Activated CD4-positive, CD25-positive, alpha-beta regulatory T cell treated with anti-CD3 and anti-CD28 coated beads, Interleukin-2, amount 50 U/mL, for 24 hours (primary cell): ENCODE results near the gene WDFY4.

ENCODE experiments used
- ATAC-seq, 2 donors: fragments of 150-1000 bp; cut with Tn5 transposase; one replicate each; pipeline ENCODE4 v1.10.0; 2021; ENCODE audit warnings: mild to moderate bottlenecking in 1 of 2, moderate library complexity in 1 of 2

The WDFY4 gene

DNA sequence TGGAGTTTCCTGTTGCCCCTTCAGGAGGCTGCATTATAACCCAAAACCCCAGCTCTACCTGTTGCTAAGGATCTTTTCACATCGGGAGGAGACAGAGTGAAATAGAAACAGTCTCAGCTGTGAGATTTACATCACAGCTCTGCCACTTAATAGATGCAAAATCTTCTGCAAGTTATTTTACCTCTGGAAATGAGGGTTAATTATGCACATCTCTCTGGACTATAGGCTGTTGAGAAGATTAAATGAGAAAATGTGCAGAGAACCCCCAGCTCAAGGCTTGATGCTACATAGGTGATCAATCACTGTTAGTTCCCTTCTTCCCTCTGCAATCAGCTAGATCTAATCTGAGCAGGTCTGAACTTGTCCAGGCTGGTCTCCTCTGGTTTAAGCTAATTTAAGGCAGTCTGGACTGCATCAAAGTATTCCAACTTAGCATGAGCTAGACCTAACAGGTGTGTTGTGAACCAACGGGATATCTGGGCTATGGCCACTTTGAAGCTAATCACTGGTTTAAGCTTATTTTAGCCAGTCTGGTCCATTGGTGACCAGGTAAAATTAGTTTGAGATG lies 263.9 kb downstream of the WDFY4 start:
- ATAC-seq, result no peak

DNA sequence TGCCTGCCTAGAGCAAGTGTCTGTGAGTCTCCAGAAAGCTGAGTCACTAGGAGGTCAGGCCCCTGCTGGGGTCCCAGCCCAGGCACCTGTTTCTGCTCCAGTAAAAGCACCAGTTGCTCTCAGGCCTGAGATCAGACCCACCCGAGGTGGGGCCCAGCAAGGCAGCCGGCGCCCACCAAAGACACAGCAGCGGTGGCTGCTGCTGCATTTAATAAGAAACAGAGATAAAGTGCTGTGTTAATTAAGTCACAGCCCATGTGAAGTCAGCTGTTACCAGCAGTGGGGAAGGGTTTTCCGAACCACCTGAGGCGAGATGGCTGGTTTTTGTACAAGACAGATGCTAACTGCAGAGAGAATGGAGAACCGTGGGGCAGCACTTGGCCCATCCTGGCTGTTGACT lies 267.0 kb downstream of the WDFY4 start:
- no peak for ATAC-seq

DNA sequence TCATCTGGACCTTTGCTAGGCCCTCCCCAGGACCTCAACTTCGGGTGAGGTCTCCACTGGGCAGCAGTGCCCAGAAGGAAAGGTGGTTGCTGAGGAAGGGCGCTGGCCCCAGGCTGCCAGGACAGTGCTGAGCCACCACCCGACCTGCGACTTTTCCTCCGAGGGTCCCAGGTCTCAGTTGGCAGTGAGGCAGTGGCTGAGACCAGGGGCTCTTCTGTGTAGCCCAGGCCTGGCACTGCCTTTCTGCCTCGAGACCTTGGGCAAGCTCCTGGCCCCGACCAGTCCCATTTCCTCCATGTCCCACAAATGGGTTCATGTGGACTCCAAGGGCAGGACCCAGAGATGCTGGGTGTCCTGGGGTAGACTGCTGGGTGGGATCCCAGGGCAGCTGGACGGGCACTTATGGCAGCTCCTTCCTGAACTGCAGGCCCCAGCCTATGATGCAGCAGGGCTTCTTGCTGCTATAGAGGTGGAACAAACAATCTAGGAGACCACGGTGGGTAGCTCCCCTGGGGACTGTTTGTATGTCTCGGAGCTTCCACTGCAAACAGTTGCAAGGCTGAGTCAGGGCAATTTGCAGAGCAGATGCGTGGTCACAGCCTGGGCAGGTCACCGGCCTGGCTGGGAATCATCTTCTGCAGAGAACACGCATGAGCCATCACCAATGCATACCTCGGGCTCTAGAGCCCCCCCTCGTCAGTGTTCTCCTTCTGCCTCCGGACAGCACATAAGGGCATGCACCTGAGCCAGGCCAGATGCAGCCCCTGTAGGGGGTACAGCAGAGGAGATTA lies 272.9 kb downstream of the WDFY4 start:
- no peak for ATAC-seq

DNA sequence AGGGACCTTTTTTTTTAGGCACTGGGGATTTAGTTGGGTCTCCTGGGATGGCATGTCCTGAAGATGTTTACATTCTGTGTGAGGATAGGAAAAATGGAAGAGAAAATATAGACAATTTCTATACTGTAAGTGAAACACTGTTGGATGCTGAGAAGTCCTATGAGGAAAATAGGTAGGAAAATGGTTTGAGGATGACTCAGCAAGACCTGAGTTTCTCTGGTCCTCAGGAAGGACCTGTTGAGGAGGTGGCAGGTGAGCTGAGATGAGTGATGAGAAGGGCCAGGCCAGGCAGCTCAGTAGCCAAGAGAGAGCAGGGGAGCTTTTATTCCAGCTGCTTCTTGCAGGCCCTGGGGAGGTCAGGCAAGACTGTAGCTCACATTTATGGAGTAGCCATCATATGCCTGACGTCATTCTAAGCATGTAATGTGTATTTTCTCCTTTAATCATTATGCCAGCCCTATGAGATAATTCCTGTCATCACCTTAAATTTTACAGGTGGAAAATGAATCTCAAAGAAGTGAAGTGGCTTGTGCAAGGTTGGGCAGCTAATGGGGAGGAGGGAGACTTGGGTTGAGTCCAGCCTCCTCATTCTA lies 274.0 kb downstream of the WDFY4 start:
- no peak for ATAC-seq

DNA sequence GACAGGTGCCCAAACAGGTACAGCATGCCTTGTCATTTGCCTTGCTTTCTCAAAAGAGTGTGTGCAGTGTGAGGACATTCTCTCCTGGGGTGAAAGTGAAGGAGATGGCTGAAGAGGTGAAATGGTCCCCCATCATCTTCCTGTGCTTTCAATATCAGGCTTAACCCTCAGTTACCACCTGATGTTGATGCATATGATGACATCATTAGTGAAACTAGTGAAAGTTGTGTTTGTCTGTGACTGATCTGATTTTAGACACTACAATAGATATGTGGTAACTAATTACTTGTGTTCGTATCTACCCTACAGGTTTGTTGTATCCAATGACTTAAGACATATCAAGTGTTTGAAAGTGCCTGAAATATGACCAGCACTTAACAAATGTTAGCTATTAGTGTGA lies 279.4 kb downstream of the WDFY4 start:
- ATAC-seq, result no peak

DNA sequence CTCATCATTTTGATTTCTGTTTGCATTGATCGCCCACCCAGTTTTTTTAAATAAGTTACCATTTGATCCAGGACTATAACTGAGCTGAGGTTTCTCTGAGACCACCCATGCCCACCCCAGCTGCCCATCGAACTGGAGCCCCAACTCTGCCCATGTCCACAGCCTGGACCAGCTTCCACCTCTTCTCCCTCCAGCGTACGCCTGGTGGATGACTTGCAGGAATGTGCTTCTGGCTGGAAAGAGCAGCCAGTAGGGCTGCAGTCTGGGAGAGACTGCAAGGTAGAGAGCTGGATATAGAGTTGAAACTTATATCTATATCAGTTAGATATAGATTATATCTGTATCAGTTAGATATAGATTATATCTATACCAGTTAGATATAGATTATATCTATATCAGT lies 280.8 kb downstream of the WDFY4 start:
- ATAC-seq, result no peak

DNA sequence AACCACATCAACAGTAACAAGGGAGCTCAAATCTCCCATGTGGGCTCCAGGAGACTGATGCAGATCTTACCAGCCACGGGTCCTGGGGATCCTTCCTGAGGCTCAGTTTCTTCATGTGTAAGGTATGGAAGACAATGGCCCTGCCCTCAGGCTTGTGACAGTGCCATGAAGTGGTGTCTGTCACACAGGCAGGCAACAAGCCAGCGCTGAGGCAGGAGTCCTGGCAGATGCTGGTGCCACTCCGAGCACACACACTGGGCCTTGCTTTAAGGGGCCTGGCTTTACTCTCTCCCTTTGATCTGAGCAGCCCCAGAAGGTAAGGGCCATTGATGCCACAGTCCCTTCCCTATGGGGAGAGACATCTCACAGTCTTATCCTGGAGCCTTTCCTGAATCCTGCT lies 283.4 kb downstream of the WDFY4 start:
- ATAC-seq, result no peak

DNA sequence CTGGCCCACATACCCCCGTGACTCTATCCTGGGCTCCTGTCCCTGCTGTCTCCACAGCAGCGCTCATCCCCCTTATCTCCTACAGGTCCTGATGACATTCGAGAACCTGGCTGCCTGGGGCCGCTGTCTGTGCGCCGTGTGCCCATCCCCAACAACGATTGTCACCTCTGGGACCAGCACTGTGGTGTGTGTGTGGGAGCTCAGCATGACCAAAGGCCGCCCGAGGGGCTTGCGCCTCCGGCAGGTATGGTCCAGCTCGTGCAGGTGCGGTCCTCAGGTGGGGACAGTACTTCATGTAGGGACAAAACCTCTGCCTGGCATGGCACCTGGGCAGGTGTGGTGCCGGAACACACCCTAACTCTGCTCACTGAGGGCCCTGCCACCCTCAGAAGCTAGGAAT lies 285.4 kb downstream of the WDFY4 start:
- no peak for ATAC-seq

DNA sequence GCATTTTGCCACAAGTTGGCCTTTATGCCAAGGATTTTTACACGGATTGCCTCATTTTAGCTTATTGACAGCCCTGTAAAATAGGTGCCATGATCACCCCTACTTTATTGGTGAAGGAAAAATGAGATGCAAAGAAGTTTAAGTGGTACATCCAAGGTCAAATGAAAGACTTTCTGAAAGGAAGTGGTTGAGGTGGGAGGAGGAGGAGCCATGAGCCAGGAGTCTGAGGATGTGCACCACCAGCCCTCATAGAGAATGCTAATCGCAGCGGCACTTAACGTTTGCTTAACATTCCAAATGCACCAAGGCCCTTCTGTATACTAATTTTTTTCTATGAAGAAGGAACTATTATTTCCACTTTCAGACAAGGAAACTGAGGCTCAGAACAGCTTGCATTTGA lies 286.0 kb downstream of the WDFY4 start:
- no peak for ATAC-seq

DNA sequence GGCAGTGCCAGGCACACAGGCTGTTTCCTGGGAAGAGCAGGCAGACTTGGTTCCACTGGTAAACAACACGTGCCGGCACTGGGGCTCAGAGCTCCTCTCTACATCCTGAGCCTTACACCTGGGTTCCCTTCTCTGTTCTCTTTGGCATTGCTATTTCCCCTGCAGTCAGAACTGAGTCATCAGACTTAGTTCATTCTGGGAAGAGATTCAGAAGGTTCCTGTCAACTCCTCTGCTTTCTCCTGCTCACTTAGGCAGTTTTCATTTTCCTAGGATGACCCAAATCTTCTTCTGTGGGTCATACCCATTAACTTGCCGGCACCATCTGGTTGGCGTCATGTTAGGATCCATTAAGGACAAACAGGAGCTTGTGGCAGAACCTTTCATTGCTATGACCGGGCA lies 288.4 kb downstream of the WDFY4 start:
- ATAC-seq, result no peak

DNA sequence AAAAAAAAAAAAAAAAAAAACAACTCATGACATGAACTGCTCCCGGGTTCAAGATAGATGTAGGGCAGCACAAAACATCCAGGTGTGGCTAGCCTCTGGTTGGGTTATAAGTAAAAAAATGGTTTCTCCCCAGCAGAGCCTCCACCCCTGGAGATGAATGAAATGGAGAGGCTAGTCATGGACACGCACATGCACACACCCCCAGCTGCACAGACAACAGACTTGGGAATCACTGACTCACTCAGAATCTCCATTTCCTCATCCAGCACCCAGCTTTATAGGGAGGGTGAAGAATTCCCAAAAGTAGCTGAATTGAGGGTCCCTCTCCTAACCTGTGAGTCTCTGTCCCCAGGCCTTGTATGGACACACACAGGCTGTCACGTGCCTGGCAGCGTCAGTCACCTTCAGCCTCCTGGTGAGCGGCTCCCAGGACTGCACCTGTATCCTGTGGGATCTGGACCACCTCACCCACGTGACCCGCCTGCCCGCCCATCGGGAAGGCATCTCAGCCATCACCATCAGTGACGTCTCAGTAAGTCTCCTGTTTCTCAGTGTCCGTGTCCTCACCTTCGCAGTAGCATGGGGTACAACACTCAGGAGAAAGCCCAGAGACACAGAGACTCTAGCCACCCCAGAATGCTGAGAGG lies 290.0 kb downstream of the WDFY4 start:
- no peak for ATAC-seq

DNA sequence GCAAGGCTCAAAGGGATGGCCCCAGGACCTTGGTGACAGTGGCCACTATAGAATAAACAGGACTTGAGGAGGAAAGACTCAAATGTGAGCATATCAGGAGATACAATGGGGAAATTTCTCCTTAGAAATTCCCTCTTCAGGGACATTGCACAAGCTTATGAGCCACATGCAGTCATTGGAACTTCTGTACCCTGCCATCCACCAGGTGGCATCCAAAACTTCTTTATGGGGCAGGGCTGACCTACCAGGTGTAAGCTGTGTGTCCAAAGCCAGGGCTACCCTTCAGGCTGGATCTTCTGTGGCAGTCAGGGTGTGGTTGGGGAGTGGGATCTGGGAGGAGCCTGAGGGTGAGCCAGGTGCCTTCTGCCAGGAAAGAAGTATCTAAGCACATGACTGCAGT lies 291.5 kb downstream of the WDFY4 start:
- no peak for ATAC-seq

DNA sequence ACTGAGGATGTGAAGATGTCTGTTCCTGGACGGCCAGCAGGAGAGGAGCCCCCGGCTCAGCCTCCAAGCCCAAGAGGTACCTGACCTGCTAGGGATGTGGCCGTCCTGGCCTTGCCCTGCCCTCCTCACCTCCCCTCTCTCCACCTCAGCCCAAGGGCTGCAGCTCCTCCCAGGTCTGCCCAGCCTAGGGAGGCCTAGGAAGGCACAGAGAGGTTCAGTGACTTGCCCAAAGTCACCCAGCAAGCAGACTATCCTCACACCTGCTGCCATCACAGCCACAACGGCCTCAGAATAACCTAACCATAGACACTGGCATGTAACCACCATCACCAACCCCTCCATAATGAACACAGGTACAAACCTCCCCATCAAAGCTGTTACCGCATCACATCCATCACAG lies 293.6 kb downstream of the WDFY4 start:
- no peak for ATAC-seq

DNA sequence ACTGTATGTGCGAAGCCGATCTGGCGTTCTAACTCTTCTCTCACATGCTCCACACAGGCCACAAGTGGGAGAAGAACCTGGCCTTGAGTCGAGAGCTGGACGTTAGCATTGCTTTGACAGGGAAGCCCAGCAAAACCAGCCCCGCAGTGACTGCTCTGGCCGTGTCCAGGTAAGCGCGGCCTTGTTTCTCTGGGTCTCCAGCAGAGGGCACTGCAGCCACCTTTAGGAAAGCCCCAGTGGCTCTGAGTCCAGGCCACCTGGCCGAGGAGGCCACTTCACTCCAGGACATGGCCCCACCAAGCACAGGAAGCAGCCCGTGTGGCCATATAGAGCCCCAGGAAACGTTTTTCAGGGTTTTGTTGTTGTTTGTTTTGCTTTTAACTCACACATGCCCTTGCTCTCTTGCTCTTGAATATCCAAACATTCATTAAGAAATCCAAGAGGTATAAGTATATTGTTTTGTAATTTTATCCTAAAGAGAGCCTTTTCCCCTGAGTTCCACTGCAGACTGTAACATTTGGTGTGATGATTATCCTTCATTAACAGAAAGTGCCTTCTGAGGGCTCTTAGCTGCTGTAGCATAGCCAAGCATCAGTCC lies 296.7 kb downstream of the WDFY4 start:
- ATAC-seq, result peak in 1 of 2 donors; percentile 46

DNA sequence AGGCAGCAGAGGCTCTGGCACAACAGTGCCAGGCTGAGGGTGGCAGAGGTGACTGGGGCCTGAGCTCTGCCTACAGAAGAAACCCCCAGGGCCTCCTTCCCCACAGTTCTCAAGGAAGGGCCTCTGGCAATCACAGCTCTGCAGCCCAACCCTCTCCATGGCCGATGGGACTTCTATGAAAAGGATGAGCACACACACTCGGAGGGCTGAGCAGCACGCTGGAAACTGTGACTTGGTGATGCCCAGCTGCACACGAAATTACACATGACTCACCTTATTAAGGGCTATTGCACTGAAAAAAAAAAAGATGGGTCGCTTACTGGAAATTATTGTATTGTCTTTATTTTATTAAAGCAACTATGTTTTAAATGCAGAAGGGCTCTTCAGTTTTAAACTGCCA lies 297.9 kb downstream of the WDFY4 start:
- no peak for ATAC-seq

DNA sequence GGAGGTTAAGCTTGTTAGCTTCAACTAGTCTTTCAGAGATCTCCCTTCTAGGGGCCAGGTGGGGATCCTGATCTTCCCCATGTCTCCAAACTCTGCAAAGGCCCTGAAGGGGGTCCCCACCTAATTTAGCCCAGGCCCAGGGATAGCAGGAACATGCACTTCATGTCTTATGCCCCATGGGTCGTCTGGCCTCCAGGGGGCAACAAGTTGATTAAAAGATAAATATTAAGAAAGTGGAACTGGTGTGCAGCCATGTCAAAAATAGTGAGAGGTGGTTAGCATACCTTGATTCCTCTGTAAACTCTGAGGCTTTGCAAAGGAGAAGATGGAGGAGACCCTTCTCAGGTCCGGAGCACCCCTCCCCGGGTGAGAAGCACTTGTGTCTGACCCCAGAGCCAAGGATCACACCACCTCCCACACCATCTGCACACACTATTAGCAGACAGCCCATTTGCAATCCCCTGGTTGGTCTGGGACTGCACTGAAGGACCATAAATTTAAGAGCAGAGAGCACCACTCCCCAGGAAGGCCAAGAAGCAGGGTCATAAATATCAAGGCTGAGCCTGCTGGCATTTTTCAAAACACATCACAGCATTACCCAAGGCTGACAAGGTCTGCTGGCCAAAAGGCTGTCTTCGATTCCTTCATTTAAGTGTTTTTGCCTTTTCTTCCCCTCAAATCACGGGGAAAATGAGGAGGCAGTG lies 299.1 kb downstream of the WDFY4 start:
- no peak for ATAC-seq

DNA sequence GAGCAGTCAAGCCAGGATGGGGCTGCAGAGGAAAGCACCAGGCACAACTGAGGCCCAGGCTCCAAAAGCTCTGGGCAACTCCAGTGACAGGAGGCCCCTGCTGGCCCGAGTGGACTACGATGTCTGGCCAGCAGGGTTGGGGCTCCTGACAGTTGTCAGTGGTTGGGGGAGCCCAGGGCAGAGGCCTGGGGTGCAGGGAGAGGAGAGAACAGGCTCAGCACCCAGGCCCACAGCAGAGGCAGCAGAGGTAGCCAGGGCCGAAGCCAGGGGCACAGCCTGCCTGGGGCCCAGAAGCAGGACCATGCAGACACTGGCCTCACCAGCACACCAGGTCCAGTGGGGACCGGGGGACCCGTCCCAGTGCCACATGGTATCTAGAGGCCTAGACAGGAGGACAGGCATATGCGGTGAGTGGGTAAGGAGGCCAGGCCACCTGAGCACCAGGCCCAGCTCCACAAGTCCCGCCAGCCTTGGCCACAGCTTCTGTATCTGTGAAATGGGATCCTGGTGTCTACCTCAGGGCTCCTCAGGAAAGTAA lies 301.0 kb downstream of the WDFY4 start:
- ATAC-seq, result peak in 1 of 2 donors; percentile 24

DNA sequence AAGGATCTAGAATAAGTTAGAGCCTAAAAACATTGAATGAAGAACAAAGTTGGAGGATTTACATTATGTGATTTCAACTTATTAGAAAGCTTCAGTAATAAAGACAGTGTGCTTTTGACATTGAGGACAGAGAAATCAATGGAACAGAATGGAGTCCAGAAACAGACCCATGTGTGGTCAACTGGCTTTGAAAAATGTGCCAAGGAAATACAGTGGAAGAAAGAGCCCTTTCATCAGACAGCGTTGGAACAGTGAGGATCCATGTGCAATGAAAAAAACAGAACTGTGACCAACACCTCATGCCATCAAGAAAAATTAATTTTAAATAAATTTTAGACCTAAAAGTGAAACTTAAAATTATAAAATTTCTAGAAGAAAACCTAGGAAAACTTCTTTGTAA lies 305.6 kb downstream of the WDFY4 start:
- no peak for ATAC-seq

DNA sequence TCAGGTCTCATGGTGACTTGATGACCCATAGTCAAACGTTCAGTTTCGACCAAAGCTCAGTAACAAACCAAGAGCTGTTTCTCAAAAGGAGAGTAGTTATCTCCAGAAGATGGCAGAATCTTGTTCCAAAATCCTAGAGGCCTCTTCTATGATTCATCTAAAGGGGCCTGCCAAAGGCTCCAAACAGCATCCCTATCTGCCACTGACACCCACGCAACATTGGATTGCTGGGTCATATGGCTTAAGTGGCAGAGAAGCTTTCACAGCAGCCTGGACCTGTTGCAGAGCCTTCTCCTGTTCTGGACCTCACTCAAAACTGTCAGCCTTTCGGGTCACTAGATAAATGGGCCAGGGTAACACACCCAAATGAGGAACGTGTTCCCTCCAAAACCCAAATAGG lies 309.0 kb downstream of the WDFY4 start:
- ATAC-seq, result no peak

DNA sequence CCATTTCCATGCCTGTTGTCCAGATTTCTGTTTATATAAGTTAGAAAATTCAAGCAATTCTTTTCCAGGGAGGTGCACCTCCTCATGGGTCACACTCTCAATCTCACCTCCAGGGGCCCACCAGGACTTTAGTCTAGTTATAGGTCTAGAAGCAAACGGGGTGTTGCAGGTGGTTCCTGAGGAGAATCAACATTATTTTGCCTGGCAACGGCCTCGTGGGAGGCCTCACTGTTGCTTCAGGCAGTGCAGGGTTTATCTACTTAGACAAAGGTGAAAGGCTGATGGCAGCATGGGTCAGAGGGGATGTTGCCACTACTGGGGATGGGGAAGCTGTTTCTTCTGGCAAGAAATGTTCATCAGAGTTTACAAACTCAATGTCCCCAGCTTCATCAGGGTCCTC lies 311.7 kb downstream of the WDFY4 start:
- no peak for ATAC-seq

DNA sequence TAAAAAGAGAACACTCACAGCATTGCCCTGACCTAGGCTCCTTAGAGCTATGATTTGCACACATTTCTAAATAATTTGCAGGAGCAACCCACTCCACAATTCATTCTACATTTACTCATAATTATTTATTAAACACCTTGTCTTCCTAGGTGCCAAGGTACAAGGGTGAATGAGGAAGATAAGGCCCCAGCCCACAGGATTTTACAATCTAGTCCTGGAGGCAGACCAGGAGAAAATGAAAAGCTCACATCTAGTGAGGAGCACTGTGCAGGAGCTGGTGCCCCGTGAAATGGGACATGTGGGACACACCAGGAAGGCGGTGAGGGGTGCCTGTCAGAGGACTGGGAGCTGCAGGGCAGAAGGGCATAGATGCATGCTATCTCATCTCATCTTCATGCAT lies 314.7 kb downstream of the WDFY4 start:
- no peak for ATAC-seq
